ENCODE data around the gene SLIT1.
A peak's percentile ranks its signal among the peaks of the same experiment; 100 is the strongest.

Gene SLIT1

GRCh38 chr10:97199152-97199551, 13.4 kb upstream of the SLIT1 start:
- no peak for DNase-seq

- DNase-seq: no peak
Observed at GRCh38 chr10:97197030-97197500, 11.3 kb upstream of the SLIT1 start.

GRCh38 chr10:97196223-97197029, 10.7 kb upstream of the SLIT1 start:
- DNase-seq: peak; percentile 49

GRCh38 chr10:97195706-97196222, 10.0 kb upstream of the SLIT1 start:
- no peak for DNase-seq

GRCh38 chr10:97192952-97193435, 7.2 kb upstream of the SLIT1 start:
- DNase-seq: no peak

- no peak for DNase-seq
Observed at GRCh38 chr10:97190450-97190849, 4.7 kb upstream of the SLIT1 start.

- no peak for DNase-seq
Observed at GRCh38 chr10:97188261-97188711, 2.5 kb upstream of the SLIT1 start.

- no peak for DNase-seq
Observed at GRCh38 chr10:97186911-97187310, 1.2 kb upstream of the SLIT1 start.

GRCh38 chr10:97184971-97185325, 811 bp downstream of the SLIT1 start:
- DNase-seq: no peak

GRCh38 chr10:97183314-97183713, 2.4 kb downstream of the SLIT1 start:
- no peak for DNase-seq

GRCh38 chr10:97182288-97182990, 3.3 kb downstream of the SLIT1 start:
- DNase-seq: no peak

GRCh38 chr10:97180986-97181385, 4.8 kb downstream of the SLIT1 start:
- no peak for DNase-seq

- no peak for DNase-seq
Observed at GRCh38 chr10:97180363-97180755, 5.4 kb downstream of the SLIT1 start.

- DNase-seq: no peak
Observed at GRCh38 chr10:97179731-97180362, 5.9 kb downstream of the SLIT1 start.

GRCh38 chr10:97179311-97179710, 6.4 kb downstream of the SLIT1 start:
- DNase-seq: no peak

- DNase-seq: no peak
Observed at GRCh38 chr10:97178074-97178473, 7.7 kb downstream of the SLIT1 start.

- no peak for DNase-seq
Observed at GRCh38 chr10:97176226-97176625, 9.5 kb downstream of the SLIT1 start.

GRCh38 chr10:97175586-97175985, 10.2 kb downstream of the SLIT1 start:
- DNase-seq: no peak

- no peak for DNase-seq
Observed at GRCh38 chr10:97174941-97175340, 10.8 kb downstream of the SLIT1 start.

- DNase-seq: no peak
Observed at GRCh38 chr10:97174276-97174775, 11.4 kb downstream of the SLIT1 start.

GRCh38 chr10:97173036-97173435, 12.7 kb downstream of the SLIT1 start:
- DNase-seq: no peak

- no peak for DNase-seq
Observed at GRCh38 chr10:97171001-97171400, 14.8 kb downstream of the SLIT1 start.

All from activated CD4-positive, alpha-beta T cell treated with anti-CD3 and anti-CD28 coated beads, Interleukin-2, amount 50 U/mL, for 1 hour (primary cell).